Measurements from ENCODE around the gene MXD3. TPM values are rescaled to one million over a fixed set of nuclear protein-coding genes. Genes with fewer than 3 reads are reported as not detected.
"Not testable (repeated sequence)": the region's sequence is repeated elsewhere in the genome, so short reads cannot be mapped to it uniquely, and the experiment has no call there.

The MXD3 gene, protein sequence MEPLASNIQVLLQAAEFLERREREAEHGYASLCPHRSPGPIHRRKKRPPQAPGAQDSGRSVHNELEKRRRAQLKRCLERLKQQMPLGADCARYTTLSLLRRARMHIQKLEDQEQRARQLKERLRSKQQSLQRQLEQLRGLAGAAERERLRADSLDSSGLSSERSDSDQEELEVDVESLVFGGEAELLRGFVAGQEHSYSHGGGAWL
- total RNA-seq: 10 to 100 TPM in 1 of 3 donors, 1 to 10 TPM in 2; 4.2 to 10.5 (median 9.4) TPM

DNA sequence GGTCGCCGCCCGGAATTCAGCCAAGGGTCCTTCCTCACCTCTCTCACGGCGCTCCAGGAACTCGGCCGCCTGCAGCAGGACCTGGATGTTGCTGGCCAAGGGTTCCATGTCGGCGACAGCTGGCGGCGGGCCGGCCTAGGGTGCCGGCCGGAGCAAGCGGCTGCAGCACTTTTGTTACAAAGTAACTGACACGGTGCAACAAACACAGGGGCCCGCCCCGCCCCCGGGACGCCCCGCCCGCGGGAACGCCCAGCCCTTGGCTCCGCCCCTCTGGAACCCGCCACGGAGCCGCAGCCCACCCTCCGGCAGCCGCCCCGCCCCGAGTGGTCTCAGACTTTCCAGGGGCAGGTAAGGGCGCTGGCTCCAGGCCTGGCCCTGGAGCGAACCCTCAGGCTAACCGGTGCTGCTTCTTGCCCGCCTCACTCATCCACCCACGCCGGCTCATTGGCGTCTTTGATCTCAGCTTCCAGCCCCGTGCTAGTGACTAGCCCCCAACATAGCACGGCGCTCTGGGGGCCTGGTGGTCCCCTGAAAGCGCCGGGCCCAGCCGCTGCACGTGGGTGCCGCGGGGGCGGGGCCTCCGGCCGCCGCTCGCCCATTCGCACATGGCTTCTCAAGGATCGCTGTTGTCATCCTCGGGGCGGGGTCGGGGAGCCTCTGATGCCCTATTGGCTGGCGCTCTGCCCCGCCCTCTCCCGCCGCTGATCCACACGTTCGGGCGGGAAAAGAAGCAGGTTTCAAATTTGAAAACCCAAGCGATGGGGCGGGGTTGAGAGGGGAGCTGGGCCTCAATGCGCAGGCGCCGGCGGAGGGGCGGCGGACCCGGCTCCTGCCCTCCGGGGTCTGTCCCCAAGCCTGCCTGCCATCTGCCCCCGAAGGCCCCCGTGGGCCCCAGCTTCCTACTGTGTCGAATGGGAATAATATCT lies at the start of gene MXD3:
Gene MXD3, minus strand, starts transcription at position 176 of the 926 bp plus-strand sequence. Its CDS starts 68 bp downstream, at position 108.
- TF ChIP-seq POLR2AphosphoS5 (IDR thresholded peaks at IDR 0.05): peak in 1 of 3 donors; percentile 31
- no peak for TF ChIP-seq CTCF (IDR thresholded peaks at IDR 0.05)
- TF ChIP-seq POLR2A (IDR thresholded peaks at IDR 0.05): no peak
- intact Hi-C loops (cut with DNase I; ENCODE audit: low total_unique reads): loop anchor here (10.0 kb wide), 1 partner anchor 53 kb away; no protein-coding TSS in a partner anchor
- Histone ChIP-seq H3K27me3 (no peaks in the 10 kb centered on the region), H3K27ac (peak within 1 kb of the TSS in 1 of 2 donors; percentile 36), H3K9me3 (no peaks in the 10 kb centered on the region), H3K4me3 (peak within 1 kb of the TSS; percentile 47 to 72 (median 61)), H3K36me3 (no peaks in the 10 kb centered on the region), H3K4me1 (peaks cover 10 to 11% of the 10 kb centered on the region in 2 donors)
- peak; percentile 96 for DNase-seq (ENCODE audit: low spot score in 2 of 2)

DNA sequence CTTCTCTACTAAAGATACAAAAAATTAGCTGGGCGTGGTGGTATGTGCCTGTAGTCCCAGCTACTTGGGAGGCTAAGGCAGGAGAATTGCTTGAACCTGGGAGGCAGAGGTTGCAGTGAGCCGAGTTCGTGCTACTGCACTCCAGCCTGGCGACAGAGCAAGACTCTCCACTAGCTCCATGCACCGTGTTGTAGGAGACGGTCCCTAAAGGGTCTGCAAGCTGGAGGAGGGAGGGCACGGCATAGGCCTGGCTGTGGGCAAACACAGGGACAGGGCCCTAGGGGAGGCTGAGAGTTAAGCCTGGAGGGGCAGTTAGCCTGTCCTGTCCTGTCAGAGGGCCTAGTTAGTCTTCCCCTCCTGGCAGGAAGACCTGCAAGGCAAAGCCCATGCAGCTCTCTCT lies 49.0 kb upstream of the MXD3 start:
- intact Hi-C loops (cut with DNase I; ENCODE audit: low total_unique reads): loop anchor here (10.0 kb wide), 1 partner anchor 46 kb away; the partner anchor contains the start of gene MXD3
- not testable (repeated sequence) for H3K27me3 ChIP-seq; H3K9me3 ChIP-seq; DNase-seq (ENCODE audit: low spot score in 2 of 2); H3K36me3 ChIP-seq; H3K27ac ChIP-seq; H3K4me3 ChIP-seq
- H3K4me1 ChIP-seq: peaks cover 10 to 17% of the 10 kb centered on the region in 2 donors

DNA sequence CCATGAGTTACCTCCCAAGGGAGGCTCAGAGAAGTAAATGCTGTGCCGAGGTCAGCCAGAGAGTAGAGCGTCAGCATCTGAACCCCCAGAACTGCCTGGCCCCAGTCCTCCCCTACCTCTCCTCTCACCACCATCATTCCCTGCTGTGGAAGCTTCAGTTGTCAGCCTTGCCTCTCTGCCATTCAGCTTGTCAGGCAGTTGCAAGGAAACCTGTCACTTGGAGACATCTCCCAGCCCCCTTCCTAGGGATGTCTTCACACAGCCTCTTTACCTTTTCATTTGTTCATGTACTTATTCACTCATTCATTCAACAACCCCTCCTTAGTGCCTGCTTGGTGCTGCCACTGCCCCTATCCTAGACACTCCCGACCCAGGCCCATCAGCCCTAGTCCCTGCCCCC lies 48.2 kb upstream of the MXD3 start:
- TF ChIP-seq POLR2AphosphoS5 (IDR thresholded peaks at IDR 0.05) (no peak), POLR2A (IDR thresholded peaks at IDR 0.05) (no peak), CTCF (IDR thresholded peaks at IDR 0.05) (no peak)
- Histone ChIP-seq H3K27me3 (no peaks in the 10 kb centered on the region), H3K27ac (no peak overlapping the region), H3K4me1 (peaks cover 10 to 17% of the 10 kb centered on the region in 2 donors), H3K9me3 (no peaks in the 10 kb centered on the region), H3K36me3 (no peaks in the 10 kb centered on the region), H3K4me3 (no peak overlapping the region)
- intact Hi-C loops (cut with DNase I; ENCODE audit: low total_unique reads): loop anchor here (10.0 kb wide), 1 partner anchor 45 kb away; the partner anchor contains the start of gene MXD3
- no peak for DNase-seq (ENCODE audit: low spot score in 2 of 2)

GRCh38 chr5:177359451-177359851 lies 47.8 kb upstream of the MXD3 start:
- Histone ChIP-seq H3K27ac (no peak overlapping the region), H3K9me3 (no peaks in the 10 kb centered on the region), H3K36me3 (no peaks in the 10 kb centered on the region), H3K4me1 (peaks cover 10 to 17% of the 10 kb centered on the region in 2 donors), H3K27me3 (no peaks in the 10 kb centered on the region), H3K4me3 (no peak overlapping the region)
- no peak for TF ChIP-seq POLR2A (IDR thresholded peaks at IDR 0.05)
- no peak for TF ChIP-seq POLR2AphosphoS5 (IDR thresholded peaks at IDR 0.05)
- no peak for TF ChIP-seq CTCF (IDR thresholded peaks at IDR 0.05)
- DNase-seq (ENCODE audit: low spot score in 2 of 2): no peak
- intact Hi-C loops (cut with DNase I; ENCODE audit: low total_unique reads): no loop called here

DNA sequence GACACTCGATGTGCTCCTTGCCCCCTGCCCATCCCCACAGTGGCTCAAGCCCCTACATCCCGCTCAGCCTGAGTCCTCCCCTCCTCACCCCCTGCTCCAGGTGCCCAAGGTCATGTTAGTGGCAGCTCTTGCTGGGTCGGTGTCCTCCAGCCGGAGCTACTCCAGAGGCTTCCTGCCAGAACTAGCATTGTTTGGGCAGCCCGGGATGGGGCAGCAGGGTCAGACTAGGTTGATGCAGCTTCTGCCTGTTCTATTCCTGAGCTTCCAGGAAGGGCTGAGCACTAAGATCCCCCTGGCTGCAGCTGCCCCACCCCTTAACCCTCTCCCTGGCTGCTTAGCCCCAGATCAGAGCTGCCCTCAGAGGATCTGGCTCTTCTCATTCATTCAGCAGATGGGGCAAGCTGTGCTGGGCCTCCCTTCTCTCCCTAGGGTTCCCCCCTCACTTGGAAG lies 46.7 kb upstream of the MXD3 start:
- DNase-seq (ENCODE audit: low spot score in 2 of 2): no peak
- H3K9me3 ChIP-seq: no peaks in the 10 kb centered on the region
- H3K4me3 ChIP-seq: peak overlapping the region; percentile 35 to 71 (median 48)
- H3K27me3 ChIP-seq: no peaks in the 10 kb centered on the region
- TF ChIP-seq POLR2A (IDR thresholded peaks at IDR 0.05): no peak
- no peak for TF ChIP-seq POLR2AphosphoS5 (IDR thresholded peaks at IDR 0.05)
- no peak for TF ChIP-seq CTCF (IDR thresholded peaks at IDR 0.05)
- peaks cover 10 to 13% of the 10 kb centered on the region in 2 donors for H3K4me1 ChIP-seq
- H3K27ac ChIP-seq: peak overlapping the region in 1 of 2 donors; percentile 77
- H3K36me3 ChIP-seq: no peaks in the 10 kb centered on the region
- intact Hi-C loops (cut with DNase I; ENCODE audit: low total_unique reads): no loop called here

All from breast epithelium (tissue), 4 donors.